PC-9 (cell line): ENCODE measurements around the gene CRYGN. TPM values are rescaled to one million over a fixed set of nuclear protein-coding genes. Genes with fewer than 3 reads are reported as not detected.

Experiments used
- BruUV-seq: library from RNA; stranded (reverse); fragments of 400-500 nt; replicated peaks from 2 replicates; lab custom pipeline; 2021; lab: Mats Ljungman, UMichigan
- CTCF ChIA-PET: fragments of 300-600 bp; sonication (Branson Sonifier 250); formaldehyde crosslinking; loops from one replicate; lab custom pipeline; 2022; ENCODE audit warnings: antibody characterized with exemption; lab: Charles Lee
- POLR2A ChIA-PET: fragments of 300-600 bp; sonication (Branson Sonifier 250); formaldehyde crosslinking; loops from one replicate; lab custom pipeline; 2022; ENCODE audit warnings: antibody characterized with exemption; ENCODE audit not compliant: unreplicated experiment; lab: Charles Lee
- DNase-seq, 2 experiments: peaks; one replicate each; pipeline versions ENCODE4 v3.0.0 to v3.0.0-alpha.2; 2015 to 2022; ENCODE audit warnings: mixed read lengths in 1 of 2
- H2AFZ ChIP-seq: fragments of 200-600 bp; sonication (generic); 2 replicates; pipeline ENCODE4 v1.8.1; 2017; ENCODE audit warnings: antibody characterized with exemption
- H3F3A ChIP-seq: fragments of 200-600 bp; sonication (generic); 2 replicates; pipeline ENCODE4 v1.8.1; 2017; ENCODE audit warnings: antibody characterized with exemption, mild to moderate bottlenecking, low read depth; ENCODE audit not compliant: insufficient read depth
- H3K27ac ChIP-seq: fragments of 200-600 bp; sonication (generic); 2 replicates; pipeline ENCODE4 v1.6.1; 2016; ENCODE audit warnings: mixed run types
- H3K27me3 ChIP-seq: fragments of 200-600 bp; sonication (generic); 2 replicates; pipeline ENCODE4 v1.6.1; 2016; ENCODE audit warnings: low read depth, mixed run types; ENCODE audit not compliant: insufficient read depth
- H3K36me3 ChIP-seq: fragments of 200-600 bp; sonication (generic); 2 replicates; pipeline ENCODE4 v1.6.1; 2016; ENCODE audit warnings: low read depth, mixed run types
- H3K4me1 ChIP-seq: fragments of 200-600 bp; sonication (generic); replicated peaks from 2 replicates; pipeline ENCODE4 v1.6.1; 2016; ENCODE audit warnings: mixed run types; ENCODE audit not compliant: insufficient read depth
- H3K4me2 ChIP-seq: fragments of 200-600 bp; sonication (generic); 2 replicates; pipeline ENCODE4 v1.6.1; 2017; ENCODE audit warnings: mixed run types
- H3K4me3 ChIP-seq: fragments of 200-600 bp; sonication (generic); 2 replicates; pipeline ENCODE4 v1.6.1; 2016; ENCODE audit warnings: mixed run types
- H3K79me2 ChIP-seq: fragments of 200-600 bp; sonication (generic); 2 replicates; pipeline ENCODE4 v1.6.1; 2017; ENCODE audit warnings: low read depth, mixed run types
- H3K9me2 ChIP-seq: fragments of 200-600 bp; sonication (generic); 2 replicates; pipeline ENCODE4 v1.8.1; 2017; ENCODE audit warnings: mild to moderate bottlenecking; ENCODE audit not compliant: insufficient read depth
- H3K9me3 ChIP-seq: fragments of 200-600 bp; sonication (generic); 2 replicates; pipeline ENCODE4 v1.8.1; 2016; ENCODE audit warnings: low read depth; ENCODE audit not compliant: insufficient read depth
- H4K20me1 ChIP-seq: fragments of 200-600 bp; sonication (generic); 2 replicates; pipeline ENCODE4 v1.8.1; 2017; ENCODE audit not compliant: insufficient read depth
- CTCF ChIP-seq: fragments of 200-600 bp; sonication (generic); conservative IDR thresholded peaks from 2 replicates; pipeline ENCODE4 v1.6.1; 2017; ENCODE audit warnings: mixed run types, antibody characterized with exemption, mild to moderate bottlenecking, moderate library complexity
- EZH2 ChIP-seq: fragments of 200-600 bp; sonication (generic); IDR thresholded peaks from 2 replicates; pipeline ENCODE4 v1.8.0; 2017; ENCODE audit warnings: antibody characterized with exemption, low read depth
- intact Hi-C: fragments of 100-400 bp; cut with micrococcal nuclease; formaldehyde crosslinking; loops from one replicate; pipeline ENCODE4 v1.10.0; 2022; ENCODE audit not compliant: unreplicated experiment
- total RNA-seq: library from RNA; stranded (reverse); gene quantifications from 2 replicates; pipeline ENCODE4 v1.2.3, GENCODE V29; 2021

The CRYGN gene
- total RNA-seq, 1 experiment from 2014 or later: 1.0 TPM

GRCh38 chr7:151452680-151453325 is 12.9 kb upstream of the CRYGN start:
- Histone ChIP-seq H3K36me3 (no peaks in the 10 kb centered on the region), H4K20me1 (no peaks in the 10 kb centered on the region), H3K9me2 (no peaks in the 10 kb centered on the region), H3K4me3 (no peak overlapping the region), H3K4me2 (no peak overlapping the region), H3K9me3 (no peaks in the 10 kb centered on the region), H3K27me3 (no peaks in the 10 kb centered on the region), H3F3A (no peaks in the 10 kb centered on the region; the same call in 1 of the 2 replicates), H3K4me1 (no peaks in the 10 kb centered on the region), H2AFZ (no peak overlapping the region), H3K27ac (no peak overlapping the region), H3K79me2 (no peaks in the 10 kb centered on the region)
- intact Hi-C loops: no loop called here
- ChIA-PET POLR2A (no interaction called here), CTCF (no interaction called here)
- TF ChIP-seq EZH2 (no peak), CTCF (no peak)
- DNase-seq: no peak
- BruUV-seq: no TSS peak

DNA sequence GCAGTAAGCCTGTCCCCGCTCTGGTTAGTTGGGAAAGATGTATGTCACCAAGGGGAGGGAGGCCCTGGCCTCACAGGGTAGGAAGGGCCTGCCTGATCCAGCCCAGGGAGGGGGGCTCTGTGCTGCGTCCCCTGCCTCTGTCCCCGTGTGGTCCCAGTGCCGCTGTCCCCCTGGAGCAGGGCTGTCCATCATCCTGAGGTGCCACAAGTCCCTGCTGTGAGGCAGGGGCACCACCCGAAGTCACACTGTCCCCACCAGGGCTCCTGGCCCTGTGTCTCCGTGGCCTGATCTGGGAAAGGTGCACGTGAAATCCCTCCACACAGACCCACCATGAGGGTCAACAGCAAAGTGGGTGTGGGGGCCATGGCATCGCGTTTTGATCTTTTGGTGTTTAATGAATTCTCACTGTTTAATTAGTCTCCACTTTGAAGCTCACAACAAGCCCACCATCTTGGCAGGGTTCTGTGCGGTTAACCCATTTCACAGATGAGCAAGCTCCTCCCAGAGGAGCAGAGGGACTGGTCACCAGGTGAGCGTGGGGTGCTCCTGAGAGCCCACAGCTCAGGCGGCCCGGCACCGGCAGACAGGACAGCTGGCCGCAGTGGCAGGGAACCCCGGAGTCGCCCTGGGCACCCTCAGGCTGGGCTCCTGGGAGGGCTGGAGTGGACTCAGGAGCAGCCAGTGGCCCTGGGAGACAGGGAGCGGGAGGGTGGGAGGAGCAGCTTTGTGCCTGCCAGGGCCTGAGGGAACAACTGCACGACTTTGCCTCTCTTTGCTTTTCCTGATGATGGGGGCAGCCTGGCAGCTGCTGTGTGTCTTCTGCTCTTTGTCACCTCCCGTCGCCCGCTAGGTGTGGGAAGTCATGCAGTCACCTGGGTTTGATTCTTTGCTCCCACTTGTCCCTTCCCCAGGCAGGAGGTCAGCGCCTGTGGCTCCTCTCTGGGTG is 12.0 kb upstream of the CRYGN start:
- no peaks in the 10 kb centered on the region for H3K9me3 ChIP-seq
- H3K27me3 ChIP-seq: no peaks in the 10 kb centered on the region
- no peaks in the 10 kb centered on the region for H4K20me1 ChIP-seq
- H3F3A ChIP-seq: no peaks in the 10 kb centered on the region
- H3K9me2 ChIP-seq: no peaks in the 10 kb centered on the region
- ChIA-PET CTCF (interaction anchor here (0.7 kb wide), 1 partner anchor 24 kb away, joined by 12 read pairs; no protein-coding TSS in a partner anchor), POLR2A (no interaction called here)
- no peak overlapping the region for H3K27ac ChIP-seq
- no TSS peak for BruUV-seq
- intact Hi-C loops: no loop called here
- no peaks in the 10 kb centered on the region for H3K79me2 ChIP-seq
- no peak overlapping the region for H3K4me3 ChIP-seq
- H3K36me3 ChIP-seq: no peaks in the 10 kb centered on the region
- DNase-seq: no peak
- TF ChIP-seq CTCF: no peak
- no peak for TF ChIP-seq EZH2
- H3K4me2 ChIP-seq: no peak overlapping the region
- no peak overlapping the region for H2AFZ ChIP-seq
- H3K4me1 ChIP-seq: no peaks in the 10 kb centered on the region

- BruUV-seq: no TSS peak
- H3F3A ChIP-seq: no peaks in the 10 kb centered on the region
- no peaks in the 10 kb centered on the region for H3K27me3 ChIP-seq
- H3K4me1 ChIP-seq: no peaks in the 10 kb centered on the region
- H3K9me3 ChIP-seq: no peaks in the 10 kb centered on the region
- no peak overlapping the region for H2AFZ ChIP-seq
- no peaks in the 10 kb centered on the region for H4K20me1 ChIP-seq
- H3K27ac ChIP-seq: no peak overlapping the region
- H3K4me2 ChIP-seq: no peak overlapping the region
- TF ChIP-seq EZH2 (no peak), CTCF (no peak)
- H3K79me2 ChIP-seq: no peaks in the 10 kb centered on the region
- intact Hi-C loops: no loop called here
- POLR2A ChIA-PET: no interaction called here
- H3K36me3 ChIP-seq: no peaks in the 10 kb centered on the region
- no peak for DNase-seq
- no peaks in the 10 kb centered on the region for H3K9me2 ChIP-seq
- no peak overlapping the region for H3K4me3 ChIP-seq
- CTCF ChIA-PET: interaction anchor here (0.6 kb wide), 1 partner anchor 121 kb away, joined by 3 read pairs; no protein-coding TSS in a partner anchor
Measured at GRCh38 chr7:151451156-151451555, 11.2 kb upstream of the CRYGN start.
